ENCODE data around the gene PLPP7.
"Not testable (repeated sequence)": the region's sequence is repeated elsewhere in the genome, so short reads cannot be mapped to it uniquely, and the experiment has no call there.

The PLPP7 gene

DNA sequence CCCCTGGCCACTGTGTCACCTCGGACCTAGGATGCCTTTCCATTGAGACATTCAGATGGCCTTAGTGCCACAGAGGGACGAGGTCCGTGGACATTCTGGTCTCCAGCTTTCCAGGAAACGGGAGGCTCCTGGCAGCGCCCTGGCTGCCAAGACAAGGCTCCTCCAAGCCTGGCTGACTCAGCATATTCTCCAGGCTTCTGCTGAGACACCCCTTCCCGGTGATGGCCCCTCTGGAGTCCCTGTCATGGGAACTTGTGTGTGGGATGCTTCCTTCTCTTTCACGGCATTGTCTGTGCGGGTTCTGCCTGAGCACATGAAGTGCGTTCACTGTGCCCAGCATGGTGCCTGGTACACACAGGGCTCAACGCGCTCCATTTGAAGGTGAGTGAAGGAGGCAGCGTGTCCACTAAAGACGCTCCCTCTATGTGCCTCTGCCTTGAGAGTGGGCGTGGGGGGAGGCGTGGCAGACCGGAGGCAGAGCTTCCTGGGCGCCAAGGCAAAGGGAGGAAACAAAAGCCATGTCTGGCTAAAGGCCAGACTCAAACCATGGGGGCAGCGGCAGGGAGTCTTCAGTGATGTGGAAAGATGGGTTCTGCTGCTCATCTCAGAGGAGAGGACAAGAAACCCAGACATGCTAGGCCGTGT lies 58.0 kb downstream of the PLPP7 start:
- no peaks in the 10 kb centered on the region for H3K36me3 Mint-ChIP-seq
- H3K27ac Mint-ChIP-seq, result no peak overlapping the region
- H3K4me1 Mint-ChIP-seq, result peaks cover 10% of the 10 kb centered on the region
- H3K4me3 Mint-ChIP-seq, result no peak overlapping the region
- no peak for ATAC-seq
- no peaks in the 10 kb centered on the region for H3K9me3 Mint-ChIP-seq
- no peak for DNase-seq (ENCODE audit: low spot score in 2 of 2)

DNA sequence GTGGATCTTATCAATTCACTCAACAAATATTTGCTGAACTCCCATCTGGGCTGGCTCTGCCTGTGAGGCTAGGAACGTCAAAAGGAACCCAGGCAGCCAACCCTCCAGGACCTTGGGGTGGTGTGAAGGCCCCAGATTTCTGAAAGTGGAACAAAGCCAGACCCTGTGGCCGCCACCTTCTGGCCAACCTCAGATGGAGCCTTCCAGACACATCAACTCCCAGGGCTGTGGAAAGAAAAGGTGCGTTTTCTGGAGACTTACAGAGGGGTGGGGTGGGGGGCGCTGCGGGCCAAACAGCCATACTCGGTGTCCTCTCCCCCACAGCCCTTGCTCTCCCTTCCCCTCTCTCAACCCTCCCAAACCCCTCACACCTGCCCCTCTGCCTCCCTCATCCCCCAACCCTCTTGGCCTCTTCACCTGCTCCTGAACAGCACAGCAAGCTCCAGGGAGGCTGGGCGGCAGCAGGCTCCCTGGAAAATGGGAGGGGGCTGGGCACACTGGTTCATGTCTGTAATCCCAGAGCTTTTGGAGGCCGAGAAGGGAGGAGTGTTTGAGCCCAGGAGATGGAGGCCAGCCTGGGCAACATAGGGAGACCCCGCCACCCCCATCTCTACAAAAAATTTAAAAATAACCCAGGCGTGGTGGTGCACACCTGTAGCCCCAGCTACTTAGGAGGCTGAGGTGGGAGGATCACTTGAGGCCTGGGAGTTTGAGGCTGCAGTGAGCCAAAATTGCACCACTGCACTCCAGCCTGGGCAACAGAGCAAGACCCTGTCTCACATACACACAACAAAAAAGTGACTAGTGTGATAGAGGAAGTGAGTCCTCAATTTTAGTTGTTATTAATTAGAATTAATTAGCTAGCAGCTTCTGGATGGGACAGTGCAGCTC lies 59.4 kb downstream of the PLPP7 start:
- DNase-seq (ENCODE audit: low spot score in 2 of 2) (no peak), ATAC-seq (no peak)
- H3K9me3 Mint-ChIP-seq, result no peaks in the 10 kb centered on the region
- no peak overlapping the region for H3K27ac Mint-ChIP-seq
- no peak overlapping the region for H3K4me3 Mint-ChIP-seq
- no peaks in the 10 kb centered on the region for H3K36me3 Mint-ChIP-seq
- peaks cover 10% of the 10 kb centered on the region for H3K4me1 Mint-ChIP-seq

DNA sequence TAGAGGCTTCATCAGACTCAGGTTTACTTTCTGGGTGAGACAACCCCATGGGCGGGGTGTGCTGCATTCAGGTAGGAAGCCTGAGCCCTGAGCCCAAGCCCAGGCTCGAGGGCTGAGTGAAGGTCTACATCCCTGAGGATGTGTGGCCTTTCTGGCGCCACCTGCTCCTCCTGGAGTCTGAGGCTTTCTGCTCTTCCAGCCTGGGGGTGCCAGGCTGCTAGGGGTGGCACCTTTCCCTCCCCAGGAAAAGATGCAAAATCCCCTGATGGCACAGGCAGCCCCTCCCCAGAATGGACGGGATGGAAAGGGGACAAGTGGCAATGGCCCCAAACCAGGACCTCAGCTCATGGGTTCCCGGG lies 60.0 kb downstream of the PLPP7 start:
- Mint-ChIP-seq H3K4me1 (peaks cover 10% of the 10 kb centered on the region), H3K27ac (no peak overlapping the region), H3K4me3 (peak overlapping the region; percentile 14), H3K36me3 (no peaks in the 10 kb centered on the region), H3K9me3 (no peaks in the 10 kb centered on the region)
- ATAC-seq (no peak), DNase-seq (ENCODE audit: low spot score in 2 of 2) (no peak)

DNA sequence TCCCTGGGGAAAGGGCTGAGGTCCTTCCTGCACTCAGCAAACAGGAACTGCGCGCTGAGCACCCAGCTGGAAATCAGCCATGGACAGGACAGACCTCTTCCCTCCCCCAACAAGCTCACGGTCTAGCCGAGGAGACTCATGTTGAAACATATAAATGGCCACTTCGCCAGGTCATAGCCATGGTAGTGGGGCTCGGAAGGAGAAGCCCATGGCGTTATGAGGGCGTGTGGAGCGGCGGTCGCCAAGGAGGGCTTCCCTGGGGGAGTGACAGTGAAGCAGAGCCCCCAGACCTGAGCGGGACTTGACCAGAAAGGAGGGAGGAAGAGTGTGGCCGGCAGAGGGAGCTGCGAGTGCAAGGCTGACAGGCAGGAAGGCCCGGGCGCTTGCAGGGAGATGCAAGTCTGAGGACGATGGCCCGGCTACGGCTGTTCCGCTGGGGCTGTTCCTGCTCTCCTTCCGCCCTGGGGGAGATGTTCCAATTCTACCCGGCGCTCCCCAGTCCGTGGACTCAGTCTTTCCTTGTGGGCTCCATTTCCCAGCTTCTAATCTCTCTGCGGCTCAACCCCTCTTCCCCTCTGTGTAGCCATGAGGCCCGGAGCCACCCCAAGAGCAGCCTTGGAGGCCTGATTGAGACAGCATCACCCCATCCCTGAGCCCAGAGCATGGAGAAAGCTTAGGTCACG lies 60.5 kb downstream of the PLPP7 start:
- H3K27ac Mint-ChIP-seq, result no peak overlapping the region
- H3K9me3 Mint-ChIP-seq, result no peaks in the 10 kb centered on the region
- DNase-seq (ENCODE audit: low spot score in 2 of 2) (peak; percentile 83 to 92), ATAC-seq (peak; percentile 96)
- no peaks in the 10 kb centered on the region for H3K36me3 Mint-ChIP-seq
- peak overlapping the region; percentile 14 for H3K4me3 Mint-ChIP-seq
- H3K4me1 Mint-ChIP-seq, result peaks cover 10% of the 10 kb centered on the region

DNA sequence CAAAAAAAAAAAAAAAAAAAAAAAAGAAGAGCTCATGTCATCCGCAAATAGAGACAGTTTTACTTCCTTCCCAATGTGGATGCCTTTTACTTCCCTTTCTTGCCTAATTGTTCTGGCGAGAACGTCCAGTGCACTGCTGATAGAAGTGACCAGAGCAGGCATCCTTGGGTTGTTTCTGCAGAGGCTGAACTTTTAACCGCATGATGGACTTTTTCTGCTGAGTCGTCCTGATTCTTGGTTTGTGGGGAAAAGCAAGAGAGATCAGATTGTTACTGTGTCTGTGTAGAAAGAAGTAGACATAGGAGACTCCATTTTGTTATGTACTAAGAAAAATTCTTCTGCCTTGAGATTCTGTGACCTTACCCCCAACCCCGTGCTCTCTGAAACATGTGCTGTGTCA lies 67.0 kb downstream of the PLPP7 start:
- ATAC-seq; DNase-seq (ENCODE audit: low spot score in 2 of 2); H3K9me3 Mint-ChIP-seq; H3K36me3 Mint-ChIP-seq; H3K27ac Mint-ChIP-seq; H3K4me3 Mint-ChIP-seq: not testable (repeated sequence)
- H3K4me1 Mint-ChIP-seq, result peaks cover 14% of the 10 kb centered on the region

DNA sequence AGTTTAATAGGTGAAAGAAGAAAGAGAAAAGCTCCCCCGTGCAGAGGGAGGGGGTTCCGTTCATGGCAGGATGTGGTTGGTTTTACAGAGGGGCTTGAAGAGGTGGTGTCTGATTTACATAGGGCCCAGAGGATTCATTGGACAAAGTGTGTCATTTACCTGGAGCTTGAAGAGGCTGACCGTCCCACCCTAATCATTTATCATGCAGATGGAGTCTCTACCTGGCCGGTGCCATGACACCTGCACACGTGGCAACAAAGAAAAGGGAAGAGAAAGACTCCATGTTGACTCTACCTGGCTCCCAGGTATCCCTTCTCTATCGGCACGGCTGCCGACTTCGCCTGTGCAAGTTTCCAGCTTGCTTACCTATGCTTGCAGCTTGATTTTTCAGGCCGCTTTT lies 69.0 kb downstream of the PLPP7 start:
- ATAC-seq, result no peak
- Mint-ChIP-seq H3K36me3 (no peaks in the 10 kb centered on the region), H3K4me1 (peaks cover 14% of the 10 kb centered on the region), H3K9me3 (no peaks in the 10 kb centered on the region), H3K4me3 (no peak overlapping the region), H3K27ac (peak overlapping the region; percentile 42)
- DNase-seq (ENCODE audit: low spot score in 2 of 2), result no peak

Data from stimulated activated effector memory CD8-positive, alpha-beta T cell treated with anti-CD3 and anti-CD28 coated beads, Interleukin-12 subunit alpha, Interleukin-12 subunit beta, amount 100 ng/mL, for 72 hours (primary cell).